ENCODE data around the gene HSPA1L. TPM values are rescaled to one million over a fixed set of nuclear protein-coding genes. Genes with fewer than 3 reads are reported as not detected.
"Not testable (repeated sequence)": the region's sequence is repeated elsewhere in the genome, so short reads cannot be mapped to it uniquely, and the experiment has no call there.

Gene HSPA1L
- total RNA-seq, 1 donor from 2014 or later, result 0.49 TPM

DNA sequence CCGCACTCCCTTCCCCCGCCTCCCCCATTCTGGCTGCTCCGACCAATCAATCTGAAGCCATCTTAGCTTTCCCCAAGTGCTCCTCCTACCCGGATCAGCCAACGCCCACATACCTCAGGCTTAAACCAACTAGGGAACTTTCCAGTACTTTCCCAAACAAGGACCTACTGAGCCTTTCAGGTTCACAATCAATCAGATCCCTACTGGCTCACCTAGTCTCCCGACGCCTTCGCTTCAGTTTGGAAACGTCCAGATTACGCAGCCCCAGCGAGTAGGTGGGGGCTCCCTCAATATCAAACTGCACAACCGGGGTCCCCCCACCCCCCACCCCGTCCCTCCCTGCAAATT, 432 bp downstream of the HSPA1L start:
- Histone ChIP-seq H2AFZ (replicated peaks) (no peak overlapping the region), H3K9ac (no peak overlapping the region), H4K20me1 (ENCODE audit: low read depth) (no peaks in the 10 kb centered on the region), H3K4me1 (peaks cover 13% of the 10 kb centered on the region), H3K4me3 (peak overlapping the region; percentile 41), H3K27me3 (no peaks in the 10 kb centered on the region), H3K36me3 (no peaks in the 10 kb centered on the region), H3K79me2 (ENCODE audit: low read depth) (peaks cover 11% of the 10 kb centered on the region), H3K9me3 (ENCODE audit: low read depth) (no peaks in the 10 kb centered on the region), H3K27ac (peak overlapping the region; percentile 85), H3K4me2 (peak overlapping the region; percentile 70), H3F3A (ENCODE audit: low read depth) (peaks cover 40% of the 10 kb centered on the region)
- Mint-ChIP-seq H3K27me3 (ENCODE audit: insufficient read depth, low read depth) (peaks cover 5% of the 10 kb centered on the region), H3K27ac (peak overlapping the region; percentile 60), H3K36me3 (peaks cover 4% of the 10 kb centered on the region), H3K9me3 (peaks cover 15% of the 10 kb centered on the region), H3K4me1 (peaks cover 13% of the 10 kb centered on the region), H3K4me3 (peak overlapping the region; percentile 79)
- TF ChIP-seq, protein P1, sequence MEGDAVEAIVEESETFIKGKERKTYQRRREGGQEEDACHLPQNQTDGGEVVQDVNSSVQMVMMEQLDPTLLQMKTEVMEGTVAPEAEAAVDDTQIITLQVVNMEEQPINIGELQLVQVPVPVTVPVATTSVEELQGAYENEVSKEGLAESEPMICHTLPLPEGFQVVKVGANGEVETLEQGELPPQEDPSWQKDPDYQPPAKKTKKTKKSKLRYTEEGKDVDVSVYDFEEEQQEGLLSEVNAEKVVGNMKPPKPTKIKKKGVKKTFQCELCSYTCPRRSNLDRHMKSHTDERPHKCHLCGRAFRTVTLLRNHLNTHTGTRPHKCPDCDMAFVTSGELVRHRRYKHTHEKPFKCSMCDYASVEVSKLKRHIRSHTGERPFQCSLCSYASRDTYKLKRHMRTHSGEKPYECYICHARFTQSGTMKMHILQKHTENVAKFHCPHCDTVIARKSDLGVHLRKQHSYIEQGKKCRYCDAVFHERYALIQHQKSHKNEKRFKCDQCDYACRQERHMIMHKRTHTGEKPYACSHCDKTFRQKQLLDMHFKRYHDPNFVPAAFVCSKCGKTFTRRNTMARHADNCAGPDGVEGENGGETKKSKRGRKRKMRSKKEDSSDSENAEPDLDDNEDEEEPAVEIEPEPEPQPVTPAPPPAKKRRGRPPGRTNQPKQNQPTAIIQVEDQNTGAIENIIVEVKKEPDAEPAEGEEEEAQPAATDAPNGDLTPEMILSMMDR (IDR thresholded peaks at IDR 0.05), result no peak
- TF ChIP-seq EZH2phosphoT487 (IDR thresholded peaks at IDR 0.05) (no peak), EZH2 (IDR thresholded peaks at IDR 0.05) (no peak)
- peak; percentile 96 for DNase-seq (ENCODE audit: low spot score)

DNA sequence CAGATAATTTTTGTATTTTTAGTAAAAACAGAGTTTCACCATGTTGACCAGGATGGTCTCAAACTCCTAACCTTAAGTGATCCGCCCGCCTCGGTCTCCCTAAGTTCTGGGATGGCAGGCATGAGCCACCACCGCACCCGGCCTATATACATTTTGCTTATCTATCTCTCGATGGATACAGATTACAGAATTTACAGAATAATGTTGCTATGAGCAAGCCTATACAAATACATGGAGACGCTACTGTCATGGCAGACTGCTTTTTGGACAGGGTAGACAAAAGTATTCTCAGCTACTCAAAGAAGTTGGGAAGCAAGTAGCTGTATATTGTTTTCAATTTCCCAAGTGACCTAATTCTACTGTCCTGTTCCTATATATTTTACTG, 1.6 kb downstream of the HSPA1L start:
- Histone ChIP-seq H3K4me3 (no peak overlapping the region), H3K79me2 (ENCODE audit: low read depth) (peaks cover 11% of the 10 kb centered on the region), H3K4me2 (no peak overlapping the region), H3F3A (ENCODE audit: low read depth) (peaks cover 32% of the 10 kb centered on the region), H3K36me3 (no peaks in the 10 kb centered on the region), H3K9ac (no peak overlapping the region), H3K9me3 (ENCODE audit: low read depth) (no peaks in the 10 kb centered on the region), H2AFZ (replicated peaks) (no peak overlapping the region), H3K27me3 (no peaks in the 10 kb centered on the region), H3K27ac (no peak overlapping the region), H4K20me1 (ENCODE audit: low read depth) (no peaks in the 10 kb centered on the region), H3K4me1 (peaks cover 13% of the 10 kb centered on the region)
- Mint-ChIP-seq H3K9me3 (peaks cover 13% of the 10 kb centered on the region), H3K4me3 (no peak overlapping the region), H3K4me1 (peaks cover 13% of the 10 kb centered on the region), H3K27me3 (ENCODE audit: insufficient read depth, low read depth) (peaks cover 8% of the 10 kb centered on the region), H3K36me3 (peaks cover 4% of the 10 kb centered on the region), H3K27ac (no peak overlapping the region)
- TF ChIP-seq EZH2 (IDR thresholded peaks at IDR 0.05) (no peak), EZH2phosphoT487 (IDR thresholded peaks at IDR 0.05) (no peak)
- TF ChIP-seq, protein P1 (IDR thresholded peaks at IDR 0.05), result no peak
- DNase-seq (ENCODE audit: low spot score), result no peak

DNA sequence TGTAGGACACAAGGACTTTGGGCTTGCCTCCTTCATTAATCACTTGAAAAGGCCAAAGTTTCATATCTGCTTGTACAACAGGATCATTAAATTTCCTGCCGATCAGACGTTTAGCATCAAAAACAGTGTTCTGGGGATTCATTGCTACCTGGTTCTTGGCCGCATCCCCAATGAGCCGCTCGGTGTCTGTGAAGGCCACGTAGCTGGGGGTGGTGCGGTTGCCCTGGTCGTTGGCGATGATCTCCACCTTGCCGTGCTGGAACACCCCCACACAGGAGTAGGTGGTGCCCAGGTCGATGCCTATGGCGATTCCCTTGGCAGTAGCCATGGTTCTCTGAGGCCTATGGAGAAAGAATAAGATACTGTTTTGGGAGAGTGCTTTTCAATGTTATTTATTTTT, 3.4 kb downstream of the HSPA1L start:
- Mint-ChIP-seq H3K36me3 (no peaks in the 10 kb centered on the region), H3K4me3 (no peak overlapping the region), H3K27ac (no peak overlapping the region), H3K9me3 (peaks cover 2% of the 10 kb centered on the region), H3K27me3 (ENCODE audit: insufficient read depth, low read depth) (peaks cover 8% of the 10 kb centered on the region), H3K4me1 (peaks cover 10% of the 10 kb centered on the region)
- Histone ChIP-seq H3F3A (ENCODE audit: low read depth) (peaks cover 35% of the 10 kb centered on the region), H2AFZ (replicated peaks) (no peak overlapping the region), H3K36me3 (no peaks in the 10 kb centered on the region), H3K4me3 (no peak overlapping the region), H3K9me3 (ENCODE audit: low read depth) (no peaks in the 10 kb centered on the region), H3K79me2 (ENCODE audit: low read depth) (peaks cover under 1% of the 10 kb centered on the region), H4K20me1 (ENCODE audit: low read depth) (no peaks in the 10 kb centered on the region), H3K27me3 (no peaks in the 10 kb centered on the region), H3K4me2 (no peak overlapping the region), H3K9ac (no peak overlapping the region), H3K4me1 (peaks cover 11% of the 10 kb centered on the region), H3K27ac (no peak overlapping the region)
- no peak for DNase-seq (ENCODE audit: low spot score)
- TF ChIP-seq EZH2 (IDR thresholded peaks at IDR 0.05) (no peak), EZH2phosphoT487 (IDR thresholded peaks at IDR 0.05) (no peak)
- TF ChIP-seq, protein P1 (IDR thresholded peaks at IDR 0.05), result no peak

DNA sequence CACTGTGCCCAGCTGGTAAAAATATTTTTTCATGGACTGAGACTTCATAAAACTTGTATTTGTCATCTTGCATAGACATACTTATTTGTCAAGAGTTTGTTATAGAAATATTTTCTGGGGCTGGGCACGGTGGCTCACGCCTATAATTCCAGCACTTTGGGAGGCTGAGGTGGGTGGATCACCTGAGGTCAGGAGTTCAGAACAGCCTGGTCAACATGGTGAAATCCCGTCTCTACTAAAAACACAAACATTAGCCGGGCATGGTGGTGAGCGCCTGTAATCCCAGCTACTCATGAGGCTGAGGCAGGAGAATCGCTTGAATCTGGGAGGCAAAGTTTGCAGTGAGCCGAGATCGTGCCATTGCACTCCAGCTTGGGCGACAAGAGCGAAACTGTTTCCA, 6.5 kb downstream of the HSPA1L start:
- H3K4me3 Mint-ChIP-seq; H3K27me3 Mint-ChIP-seq (ENCODE audit: insufficient read depth, low read depth); DNase-seq (ENCODE audit: low spot score); H3K27ac ChIP-seq; H3K4me3 ChIP-seq; H3K36me3 Mint-ChIP-seq; H3K27ac Mint-ChIP-seq; H3K9me3 ChIP-seq (ENCODE audit: low read depth); H3K9ac ChIP-seq; H3K4me1 Mint-ChIP-seq; H3K27me3 ChIP-seq; H4K20me1 ChIP-seq (ENCODE audit: low read depth); H2AFZ ChIP-seq (replicated peaks); H3K9me3 Mint-ChIP-seq; H3K4me2 ChIP-seq; H3K36me3 ChIP-seq: not testable (repeated sequence)
- Histone ChIP-seq H3K4me1 (peaks cover 13% of the 10 kb centered on the region), H3K79me2 (ENCODE audit: low read depth) (peaks cover 31% of the 10 kb centered on the region), H3F3A (ENCODE audit: low read depth) (peaks cover 34% of the 10 kb centered on the region)
